Peyer's patch (tissue), 4 donors: Measurements from ENCODE around the gene DEUP1.

Source experiments
- POLR2A ChIP-seq, 2 donors: fragments of 450-650 bp; IDR thresholded peaks; one replicate each; pipeline ENCODE4 v1.5.1; 2017; ENCODE audit warnings: antibody characterized with exemption in 2 of 2, mild to moderate bottlenecking in 2 of 2, moderate library complexity in 2 of 2
- TF ChIP-seq, protein P1 (sequence below), 6 experiments: fragments of 450-650 bp in 4 of 6; fragments of 200-600 bp in 2 of 6; sonication (generic) in 1 of 6; IDR thresholded peaks; one replicate each; pipeline ENCODE4 v1.5.1; 2017 to 2019; ENCODE audit warnings: antibody characterized with exemption in 6 of 6, mild to moderate bottlenecking in 3 of 6, moderate library complexity in 1 of 6

GRCh38 chr11:93468290-93468689 lies 137.7 kb downstream of the DEUP1 start:
- TF ChIP-seq, protein P1, sequence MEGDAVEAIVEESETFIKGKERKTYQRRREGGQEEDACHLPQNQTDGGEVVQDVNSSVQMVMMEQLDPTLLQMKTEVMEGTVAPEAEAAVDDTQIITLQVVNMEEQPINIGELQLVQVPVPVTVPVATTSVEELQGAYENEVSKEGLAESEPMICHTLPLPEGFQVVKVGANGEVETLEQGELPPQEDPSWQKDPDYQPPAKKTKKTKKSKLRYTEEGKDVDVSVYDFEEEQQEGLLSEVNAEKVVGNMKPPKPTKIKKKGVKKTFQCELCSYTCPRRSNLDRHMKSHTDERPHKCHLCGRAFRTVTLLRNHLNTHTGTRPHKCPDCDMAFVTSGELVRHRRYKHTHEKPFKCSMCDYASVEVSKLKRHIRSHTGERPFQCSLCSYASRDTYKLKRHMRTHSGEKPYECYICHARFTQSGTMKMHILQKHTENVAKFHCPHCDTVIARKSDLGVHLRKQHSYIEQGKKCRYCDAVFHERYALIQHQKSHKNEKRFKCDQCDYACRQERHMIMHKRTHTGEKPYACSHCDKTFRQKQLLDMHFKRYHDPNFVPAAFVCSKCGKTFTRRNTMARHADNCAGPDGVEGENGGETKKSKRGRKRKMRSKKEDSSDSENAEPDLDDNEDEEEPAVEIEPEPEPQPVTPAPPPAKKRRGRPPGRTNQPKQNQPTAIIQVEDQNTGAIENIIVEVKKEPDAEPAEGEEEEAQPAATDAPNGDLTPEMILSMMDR (IDR thresholded peaks at IDR 0.05): no peak
- no peak for TF ChIP-seq POLR2A (IDR thresholded peaks at IDR 0.05)
